ENCODE results near the gene GIT1. TPM values are rescaled to one million over a fixed set of nuclear protein-coding genes. Genes with fewer than 3 reads are reported as not detected.

The GIT1 gene
- total and polyA plus RNA-seq, 2 of the 13 experiments (the other 11 are each of a cell fraction or from before 2014, with no cell fraction given), result 14.2 to 30.8 TPM

GRCh38 chr17:29568331-29569244 is 20.9 kb downstream of the GIT1 start, which contains the start of gene TP53I13 (continued):
- TF ChIP-seq FOXC1 (CRISPR knock-in tag; IDR thresholded peaks at IDR 0.05; ENCODE audit: borderline replicate concordance), result no peak
- TF ChIP-seq RFX3 (CRISPR knock-in tag; IDR thresholded peaks at IDR 0.05), result no peak
- no peak for TF ChIP-seq ZNF704 (CRISPR knock-in tag; IDR thresholded peaks at IDR 0.05; ENCODE audit: borderline replicate concordance)
- TF ChIP-seq ZSCAN12 (CRISPR knock-in tag; IDR thresholded peaks at IDR 0.05), result no peak
- TF ChIP-seq ZNF773 (CRISPR knock-in tag; IDR thresholded peaks at IDR 0.05; ENCODE audit: borderline replicate concordance), result no peak; the same call in 1 of the 2 replicates
- 0 out of 2 replicates have a peak, but pooled peaks have one; percentile 31 for TF ChIP-seq YEATS2 (CRISPR knock-in tag; IDR thresholded peaks at IDR 0.05; ENCODE audit: borderline replicate concordance)
- no peak for TF ChIP-seq SIX4 (CRISPR knock-in tag; IDR thresholded peaks at IDR 0.05)
- TF ChIP-seq ZNF253 (CRISPR knock-in tag; IDR thresholded peaks at IDR 0.05; ENCODE audit: borderline replicate concordance), result no peak
- peak; percentile 73 for TF ChIP-seq SP5 (CRISPR knock-in tag; IDR thresholded peaks at IDR 0.05; ENCODE audit: borderline replicate concordance, low read depth)
- no peak; the same call in 1 of the 2 replicates for TF ChIP-seq ZMAT3 (CRISPR knock-in tag; conservative IDR thresholded peaks at IDR 0.05)
- TF ChIP-seq ZNF17 (CRISPR knock-in tag; IDR thresholded peaks at IDR 0.05), result no peak
- peak; percentile 12 to 72; a peak in 2 of 4 replicates for TF ChIP-seq POLR2A (IDR thresholded peaks at IDR 0.05; ENCODE audit: insufficient read depth in 1 of 2, low read depth in 2 of 2, low read length in 2 of 2)
- TF ChIP-seq NFAT5 (CRISPR knock-in tag; IDR thresholded peaks at IDR 0.05), result 0 out of 2 replicates have a peak, but pooled peaks have one; percentile 35
- no peak for TF ChIP-seq ZNF652 (CRISPR knock-in tag; IDR thresholded peaks at IDR 0.05; ENCODE audit: borderline replicate concordance, low read depth)
- TF ChIP-seq FOXP4 (CRISPR knock-in tag; IDR thresholded peaks at IDR 0.05), result no peak
- TF ChIP-seq, protein P1, sequence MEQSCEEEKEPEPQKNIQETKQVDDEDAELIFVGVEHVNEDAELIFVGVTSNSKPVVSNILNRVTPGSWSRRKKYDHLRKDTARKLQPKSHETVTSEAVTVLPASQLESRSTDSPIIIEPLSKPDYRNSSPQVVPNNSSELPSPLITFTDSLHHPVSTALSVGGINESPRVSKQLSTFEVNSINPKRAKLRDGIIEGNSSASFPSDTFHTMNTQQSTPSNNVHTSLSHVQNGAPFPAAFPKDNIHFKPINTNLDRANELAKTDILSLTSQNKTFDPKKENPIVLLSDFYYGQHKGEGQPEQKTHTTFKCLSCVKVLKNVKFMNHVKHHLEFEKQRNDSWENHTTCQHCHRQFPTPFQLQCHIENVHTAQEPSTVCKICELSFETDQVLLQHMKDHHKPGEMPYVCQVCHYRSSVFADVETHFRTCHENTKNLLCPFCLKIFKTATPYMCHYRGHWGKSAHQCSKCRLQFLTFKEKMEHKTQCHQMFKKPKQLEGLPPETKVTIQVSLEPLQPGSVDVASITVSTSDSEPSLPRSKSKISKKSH (CRISPR knock-in tag; IDR thresholded peaks at IDR 0.05; ENCODE audit: borderline replicate concordance), result no peak; the same call in 1 of the 2 replicates
